Neural progenitor cell (in vitro differentiated cells): Measurements from ENCODE around the gene PNLIP.

Experiments used
- EZH2phosphoT487 ChIP-seq: fragments of 200-600 bp; sonication (generic); IDR thresholded peaks from 2 replicates; pipeline ENCODE4 v1.6.1; 2017; ENCODE audit warnings: antibody characterized with exemption
- TF ChIP-seq, protein P1 (sequence below): fragments of 200-600 bp; sonication (generic); IDR thresholded peaks from 2 replicates; pipeline ENCODE4 v1.5.1; 2017; ENCODE audit warnings: antibody characterized with exemption, mild to moderate bottlenecking

DNA sequence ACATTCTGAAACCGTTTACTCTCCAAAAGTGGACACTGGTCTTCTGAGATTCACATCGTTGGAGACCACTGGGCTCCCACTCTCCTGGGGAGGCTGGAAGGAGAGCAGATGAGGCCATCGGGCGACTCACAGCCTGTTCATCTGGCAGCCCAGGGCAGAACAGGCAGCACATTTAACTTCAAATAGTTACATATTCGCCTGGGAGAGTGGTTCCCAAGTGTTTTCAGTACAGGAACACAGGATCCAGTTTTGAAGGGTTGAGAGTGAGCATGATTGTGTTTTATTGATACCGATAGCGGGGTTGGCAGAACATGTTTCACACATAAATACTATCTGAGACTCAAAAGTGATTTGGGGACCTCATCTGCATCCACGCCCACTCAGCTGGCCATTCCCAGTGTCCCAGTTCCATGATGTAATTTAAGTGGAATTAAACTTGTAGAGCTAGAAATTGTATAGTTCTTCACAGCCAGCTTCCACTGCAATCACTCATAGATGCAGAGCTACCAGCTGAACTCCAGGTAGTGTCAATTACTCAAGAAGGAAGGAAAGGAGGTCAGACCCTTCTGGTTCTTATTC, 22.8 kb upstream of the PNLIP start:
- TF ChIP-seq, protein P1, sequence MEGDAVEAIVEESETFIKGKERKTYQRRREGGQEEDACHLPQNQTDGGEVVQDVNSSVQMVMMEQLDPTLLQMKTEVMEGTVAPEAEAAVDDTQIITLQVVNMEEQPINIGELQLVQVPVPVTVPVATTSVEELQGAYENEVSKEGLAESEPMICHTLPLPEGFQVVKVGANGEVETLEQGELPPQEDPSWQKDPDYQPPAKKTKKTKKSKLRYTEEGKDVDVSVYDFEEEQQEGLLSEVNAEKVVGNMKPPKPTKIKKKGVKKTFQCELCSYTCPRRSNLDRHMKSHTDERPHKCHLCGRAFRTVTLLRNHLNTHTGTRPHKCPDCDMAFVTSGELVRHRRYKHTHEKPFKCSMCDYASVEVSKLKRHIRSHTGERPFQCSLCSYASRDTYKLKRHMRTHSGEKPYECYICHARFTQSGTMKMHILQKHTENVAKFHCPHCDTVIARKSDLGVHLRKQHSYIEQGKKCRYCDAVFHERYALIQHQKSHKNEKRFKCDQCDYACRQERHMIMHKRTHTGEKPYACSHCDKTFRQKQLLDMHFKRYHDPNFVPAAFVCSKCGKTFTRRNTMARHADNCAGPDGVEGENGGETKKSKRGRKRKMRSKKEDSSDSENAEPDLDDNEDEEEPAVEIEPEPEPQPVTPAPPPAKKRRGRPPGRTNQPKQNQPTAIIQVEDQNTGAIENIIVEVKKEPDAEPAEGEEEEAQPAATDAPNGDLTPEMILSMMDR: no peak
- TF ChIP-seq EZH2phosphoT487: no peak
